Mammary epithelial cell (primary cell): Measurements from ENCODE around the gene THADA.

Experiments
- EZH2 ChIP-seq: IDR thresholded peaks from 2 replicates; pipeline ENCODE4 v1.6.1; 2012; ENCODE audit warnings: low read length, inconsistent platforms, borderline replicate concordance
- TF ChIP-seq, protein P1 (sequence below), 2 donors: IDR thresholded peaks in 1 of 2; conservative IDR thresholded peaks in 1 of 2; 2 replicates each; pipeline ENCODE4 v1.5.1; 2011 to 2012; ENCODE audit warnings: inconsistent platforms in 2 of 2, low read length in 2 of 2, mild to moderate bottlenecking in 2 of 2, control low read depth in 1 of 2, low read depth in 1 of 2; ENCODE audit not compliant: insufficient read depth in 1 of 2; ENCODE audit errors: extremely low read depth in 1 of 2

DNA sequence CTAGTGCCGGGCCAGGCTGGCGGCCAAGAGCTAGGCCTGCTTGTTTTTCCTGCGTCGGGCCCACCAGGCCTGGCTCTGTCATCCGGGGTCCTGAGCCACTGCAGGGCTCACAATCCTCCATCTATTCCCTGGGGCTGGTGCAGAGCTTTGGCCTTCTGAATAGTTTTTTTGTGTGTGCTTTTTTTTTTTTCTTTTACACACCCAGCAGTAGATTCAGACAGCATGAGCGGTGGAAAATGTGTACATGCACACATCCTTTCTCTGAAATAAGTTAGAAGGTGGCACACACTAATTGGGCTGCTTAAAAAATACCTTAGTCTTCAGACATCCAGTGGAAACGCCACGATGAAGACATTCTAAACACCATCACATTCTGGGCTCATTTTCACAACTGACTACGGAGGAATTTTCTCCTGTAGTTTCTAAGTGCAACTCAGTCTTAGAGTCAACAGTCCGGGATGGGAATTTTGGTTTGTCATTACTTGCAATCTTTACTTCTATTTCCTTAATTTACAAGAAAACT, 375.5 kb downstream of the THADA start:
- TF ChIP-seq, protein P1, sequence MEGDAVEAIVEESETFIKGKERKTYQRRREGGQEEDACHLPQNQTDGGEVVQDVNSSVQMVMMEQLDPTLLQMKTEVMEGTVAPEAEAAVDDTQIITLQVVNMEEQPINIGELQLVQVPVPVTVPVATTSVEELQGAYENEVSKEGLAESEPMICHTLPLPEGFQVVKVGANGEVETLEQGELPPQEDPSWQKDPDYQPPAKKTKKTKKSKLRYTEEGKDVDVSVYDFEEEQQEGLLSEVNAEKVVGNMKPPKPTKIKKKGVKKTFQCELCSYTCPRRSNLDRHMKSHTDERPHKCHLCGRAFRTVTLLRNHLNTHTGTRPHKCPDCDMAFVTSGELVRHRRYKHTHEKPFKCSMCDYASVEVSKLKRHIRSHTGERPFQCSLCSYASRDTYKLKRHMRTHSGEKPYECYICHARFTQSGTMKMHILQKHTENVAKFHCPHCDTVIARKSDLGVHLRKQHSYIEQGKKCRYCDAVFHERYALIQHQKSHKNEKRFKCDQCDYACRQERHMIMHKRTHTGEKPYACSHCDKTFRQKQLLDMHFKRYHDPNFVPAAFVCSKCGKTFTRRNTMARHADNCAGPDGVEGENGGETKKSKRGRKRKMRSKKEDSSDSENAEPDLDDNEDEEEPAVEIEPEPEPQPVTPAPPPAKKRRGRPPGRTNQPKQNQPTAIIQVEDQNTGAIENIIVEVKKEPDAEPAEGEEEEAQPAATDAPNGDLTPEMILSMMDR (conservative IDR thresholded peaks at IDR 0.05 in 1 of 2, IDR thresholded peaks at IDR 0.05 in 1 of 2; ENCODE audit: extremely low read depth in 1 of 2, insufficient read depth in 1 of 2, low read depth in 1 of 2, low read length in 2 of 2): no peak
- TF ChIP-seq EZH2: no peak
